Right ventricle myocardium superior (tissue), 1 donor: Measurements from ENCODE around the gene P2RX5. TPM values are rescaled to one million over a fixed set of nuclear protein-coding genes. Genes with fewer than 3 reads are reported as not detected.
A peak's percentile ranks its signal among the peaks of the same experiment; 100 is the strongest.

ENCODE experiments used
- ATAC-seq: fragments of 200-7000 bp; cut with Tn5 transposase; one replicate; pipeline ENCODE4 v1.9.1; 2020; ENCODE audit warnings: mild to moderate bottlenecking; ENCODE audit not compliant: poor library complexity
- DNase-seq: peaks from one replicate; pipeline ENCODE4 v3.0.0-alpha.2; 2020
- intact Hi-C: fragments of 100-400 bp; cut with DNase I; formaldehyde crosslinking; loops from one replicate; pipeline ENCODE4 v1.11.2; 2022
- total RNA-seq: library from RNA; stranded (reverse); fragmentation: NEBNext Ultra II Directional; extraction: Animal tissue kit (Norgen Biotek cat#: 25700); gene quantifications from one replicate; pipeline ENCODE4 v1.2.1, GENCODE V29; 2021
- donor health status: DM: no; HTN: yes; CAD: no; lungs with severe emphysema.

Gene P2RX5
- total RNA-seq, 1 donor from 2014 or later = 13.0 TPM

DNA sequence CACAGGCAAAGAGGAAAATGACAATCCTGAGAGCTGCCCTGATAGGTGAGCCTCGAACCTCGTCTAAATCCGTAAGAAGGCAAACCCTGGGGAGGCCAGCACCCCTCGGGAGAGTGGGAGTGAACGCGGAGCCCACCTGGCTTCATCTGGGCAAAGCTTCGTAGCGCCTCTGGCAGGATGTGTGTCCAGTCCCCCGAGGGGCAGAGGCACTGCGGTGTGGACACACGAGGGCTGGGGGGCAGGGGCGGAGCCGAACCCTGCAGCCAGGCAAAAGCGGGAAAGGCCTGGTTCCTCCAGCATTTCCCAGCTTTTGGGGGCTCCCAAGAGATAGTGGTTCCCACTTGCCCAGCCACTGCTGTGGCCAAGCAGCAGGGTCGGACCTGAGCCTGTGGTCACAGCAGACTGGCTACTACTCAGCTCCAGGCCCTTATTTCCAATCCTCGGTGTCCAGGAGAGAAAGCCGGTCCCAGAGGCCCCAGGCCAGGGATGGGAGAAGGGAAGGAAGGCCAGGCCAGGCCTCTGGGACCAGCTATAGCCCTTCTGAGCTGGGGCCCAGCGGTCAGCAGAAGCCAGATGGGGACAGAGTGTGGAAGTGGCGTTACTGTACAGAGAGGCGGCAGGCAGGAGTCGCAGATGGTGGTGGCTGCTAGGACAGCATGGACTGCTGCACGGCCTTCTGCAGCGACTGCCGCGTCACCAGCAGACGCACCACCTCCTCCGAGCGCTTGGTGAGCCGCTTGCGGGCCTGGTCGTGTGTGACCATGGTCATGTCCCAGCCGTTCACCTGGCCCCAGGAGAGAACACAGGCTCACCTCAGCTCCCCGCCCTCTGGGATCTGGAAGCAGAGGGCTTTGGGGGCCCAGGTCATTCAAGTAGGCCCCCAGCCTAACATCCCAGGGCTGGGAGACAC, 32.6 kb downstream of the P2RX5 start:
- DNase-seq (no peak), ATAC-seq (no peak)
- intact Hi-C loops = no loop called here

- intact Hi-C loops = no loop called here
- ATAC-seq = peak; percentile 42
- no peak for DNase-seq
Observed at GRCh38 chr17:3660311-3660891, 35.6 kb downstream of the P2RX5 start.

GRCh38 chr17:3659541-3660111, 36.3 kb downstream of the P2RX5 start:
- peak; percentile 84 for DNase-seq
- intact Hi-C loops = no loop called here
- peak; percentile 59 for ATAC-seq

DNA sequence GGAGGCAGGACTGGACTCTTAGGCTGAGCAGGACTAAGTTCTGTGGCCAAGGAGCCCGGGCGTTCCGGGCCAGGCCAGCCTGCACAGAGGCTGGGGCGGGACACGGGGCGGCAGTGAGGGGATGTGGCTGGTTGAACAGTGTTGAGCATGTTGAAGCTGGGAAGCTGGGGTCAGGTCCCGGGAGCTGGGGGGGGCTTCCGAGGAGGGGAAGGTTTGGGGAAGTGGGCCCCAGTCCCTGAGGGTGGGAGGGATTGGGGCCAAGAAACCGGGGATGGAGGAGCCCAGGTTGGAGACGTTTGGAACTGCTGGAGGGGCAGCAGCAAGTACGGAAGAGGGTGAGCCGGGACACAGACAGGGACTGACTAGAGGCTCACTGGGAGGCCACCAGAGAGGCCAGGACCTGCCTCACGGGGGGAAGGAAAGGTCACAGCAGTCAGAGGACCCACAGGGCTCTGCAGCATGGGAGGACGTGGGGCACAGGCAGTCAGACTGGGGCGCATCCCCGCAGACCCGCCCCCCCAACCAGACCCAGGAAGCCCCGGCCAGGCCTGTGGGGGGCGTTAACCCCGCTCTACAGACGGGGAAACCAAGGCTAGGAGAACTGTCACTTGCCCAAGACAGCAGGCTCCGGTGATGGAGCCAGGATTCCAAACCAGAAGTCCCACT, 37.0 kb downstream of the P2RX5 start:
- intact Hi-C loops = no loop called here
- peak; percentile 9 for ATAC-seq

GRCh38 chr17:3657874-3658783, 37.8 kb downstream of the P2RX5 start:
- no peak for DNase-seq
- no peak for ATAC-seq
- intact Hi-C loops = no loop called here

More for the DNA sequence above, 37.0 kb downstream of the P2RX5 start:
- DNase-seq = no peak

DNA sequence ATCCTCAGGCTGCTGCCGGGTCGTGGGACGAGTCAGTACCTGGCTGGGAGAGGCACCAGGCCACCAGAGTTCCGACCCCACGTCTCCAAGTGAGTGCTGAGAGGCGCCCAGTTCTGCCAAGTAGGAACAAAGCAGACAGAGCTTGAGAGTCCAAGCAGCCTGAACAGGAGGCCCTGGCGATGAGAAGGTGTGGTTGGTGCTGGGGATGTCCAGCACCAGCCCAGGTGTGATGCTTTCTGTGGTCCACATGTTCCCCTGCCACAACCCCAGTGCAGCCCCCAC, 38.4 kb downstream of the P2RX5 start:
- no peak for ATAC-seq
- DNase-seq = no peak
- intact Hi-C loops = no loop called here

- intact Hi-C loops = no loop called here
- ATAC-seq (no peak), DNase-seq (no peak)
Observed at GRCh38 chr17:3656755-3657587, 39.0 kb downstream of the P2RX5 start.

DNA sequence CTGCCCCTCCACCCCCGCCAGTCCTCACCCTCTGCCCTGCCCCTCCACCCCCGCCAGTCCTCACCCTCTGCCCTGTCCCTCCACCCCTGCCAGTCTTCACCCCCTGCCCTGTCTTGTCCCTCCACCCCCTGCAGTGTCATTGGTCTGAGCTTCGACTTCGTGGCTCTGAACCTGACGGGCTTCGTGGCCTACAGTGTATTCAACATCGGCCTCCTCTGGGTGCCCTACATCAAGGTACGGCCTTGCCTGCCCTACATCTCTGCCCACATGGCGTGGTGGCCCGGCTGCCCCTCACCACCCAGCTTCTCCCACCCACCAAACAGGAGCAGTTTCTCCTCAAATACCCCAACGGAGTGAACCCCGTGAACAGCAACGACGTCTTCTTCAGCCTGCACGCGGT, 39.6 kb downstream of the P2RX5 start:
- DNase-seq (no peak), ATAC-seq (no peak)
- intact Hi-C loops = no loop called here

DNA sequence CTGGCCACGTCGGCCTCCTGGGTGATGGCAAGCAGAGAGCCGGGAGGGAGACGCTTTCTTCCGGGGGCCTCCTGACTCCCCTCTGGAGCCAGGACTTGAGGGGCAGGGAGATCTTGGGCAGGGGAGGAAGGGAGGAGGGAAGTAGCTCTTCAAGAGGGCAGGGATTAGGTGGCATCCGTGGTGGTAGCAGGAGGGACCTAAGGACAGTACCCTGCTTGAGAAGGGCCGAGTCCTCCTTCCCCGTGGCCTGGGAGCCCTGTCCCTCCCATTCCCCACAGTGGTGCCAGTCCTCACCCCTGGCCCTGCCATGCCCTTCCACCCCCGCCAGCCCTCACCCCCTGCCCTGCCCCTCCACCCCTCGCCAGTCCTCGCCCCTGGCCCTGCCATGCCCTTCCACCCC, 40.2 kb downstream of the P2RX5 start:
- DNase-seq = no peak
- ATAC-seq = no peak
- intact Hi-C loops = no loop called here

DNA sequence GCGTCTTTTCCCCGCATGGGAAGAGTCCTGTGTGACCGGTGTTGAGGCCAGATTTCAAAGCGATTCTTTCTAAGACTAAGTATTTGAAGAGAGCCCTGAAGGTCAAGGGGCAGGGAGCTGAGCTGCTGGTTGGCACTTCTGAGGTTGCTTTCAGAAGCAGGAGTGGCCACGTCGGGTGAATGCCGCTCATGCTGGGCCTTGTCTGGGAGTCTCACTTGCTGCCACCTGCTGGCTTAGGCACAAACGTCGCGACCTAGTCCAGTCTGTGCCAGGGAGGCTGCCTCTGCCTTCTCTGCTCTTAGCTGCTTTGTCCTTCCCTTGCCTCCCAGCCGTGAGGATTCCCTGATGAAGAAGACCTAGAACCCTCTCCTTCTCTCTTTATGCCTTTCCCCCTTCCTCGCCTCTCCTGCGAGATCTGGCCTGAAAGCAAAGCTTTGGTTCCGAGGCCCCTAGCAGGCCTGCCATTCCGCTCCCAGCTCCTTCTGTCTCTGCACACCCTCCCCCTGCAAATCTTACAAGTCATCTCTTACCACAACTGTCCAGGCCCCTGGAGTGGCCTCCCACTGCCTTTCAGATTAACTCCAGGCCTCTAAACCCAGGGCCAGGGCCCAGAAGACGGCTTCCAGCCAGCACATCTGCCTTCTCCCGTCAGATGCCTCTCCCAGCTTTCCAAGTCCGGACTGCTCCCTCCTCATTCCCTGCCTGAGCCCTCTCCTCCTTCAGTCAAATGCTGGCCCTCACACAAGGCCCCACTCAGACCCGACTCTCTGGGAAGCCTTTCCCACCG, 48.0 kb downstream of the P2RX5 start:
- intact Hi-C loops = no loop called here
- ATAC-seq = peak; percentile 82
- peak; percentile 74 for DNase-seq

GRCh38 chr17:3647251-3647650, 48.7 kb downstream of the P2RX5 start:
- peak; percentile 7 for ATAC-seq
- intact Hi-C loops = no loop called here
- DNase-seq = no peak

DNA sequence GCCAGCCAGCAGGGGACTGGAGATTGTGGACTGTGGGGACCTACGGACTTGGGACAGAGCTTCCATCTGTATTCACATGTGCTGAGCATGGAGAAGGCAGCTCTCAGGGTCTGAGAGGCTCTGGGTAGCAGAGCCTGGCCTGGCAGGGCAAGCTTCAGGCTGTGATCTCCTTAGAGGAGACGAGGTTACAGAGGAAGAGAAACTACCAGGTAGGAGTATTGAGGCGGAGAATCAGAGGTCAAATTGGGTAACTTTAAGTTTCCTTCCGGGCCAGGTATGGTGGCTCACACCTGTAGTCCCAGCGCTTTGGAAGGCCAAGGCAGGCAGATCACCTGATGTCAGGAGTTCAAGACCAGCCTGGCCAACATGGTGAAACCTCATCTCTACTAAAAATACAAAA, 50.6 kb downstream of the P2RX5 start:
- intact Hi-C loops = no loop called here
- ATAC-seq = no peak
- no peak for DNase-seq

DNA sequence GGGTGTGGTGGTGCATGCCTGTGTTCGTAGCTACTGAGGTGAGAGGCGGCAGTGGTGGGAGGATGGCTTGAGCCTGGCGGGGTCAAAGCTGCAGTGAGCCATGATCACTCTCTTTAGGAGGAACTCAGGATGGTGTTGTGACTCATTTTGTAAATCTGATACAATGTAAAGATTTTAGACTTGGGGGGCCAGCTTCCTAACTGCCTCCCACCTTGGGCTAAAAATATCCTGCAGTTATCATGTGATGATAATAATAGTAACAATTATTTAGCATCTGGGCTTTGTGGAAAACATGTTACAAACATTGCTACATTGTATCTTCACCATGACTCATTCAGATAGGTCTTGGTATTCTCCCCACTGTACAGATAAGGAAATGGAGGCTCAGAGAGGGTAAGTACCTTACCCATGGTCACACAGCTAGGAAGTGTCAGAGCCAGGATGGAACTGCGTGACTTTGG, 52.0 kb downstream of the P2RX5 start:
- intact Hi-C loops = no loop called here
- no peak for DNase-seq

GRCh38 chr17:3641717-3642486, 54.1 kb downstream of the P2RX5 start:
- intact Hi-C loops = no loop called here

More for the DNA sequence above, 52.0 kb downstream of the P2RX5 start:
- no peak for ATAC-seq

DNA sequence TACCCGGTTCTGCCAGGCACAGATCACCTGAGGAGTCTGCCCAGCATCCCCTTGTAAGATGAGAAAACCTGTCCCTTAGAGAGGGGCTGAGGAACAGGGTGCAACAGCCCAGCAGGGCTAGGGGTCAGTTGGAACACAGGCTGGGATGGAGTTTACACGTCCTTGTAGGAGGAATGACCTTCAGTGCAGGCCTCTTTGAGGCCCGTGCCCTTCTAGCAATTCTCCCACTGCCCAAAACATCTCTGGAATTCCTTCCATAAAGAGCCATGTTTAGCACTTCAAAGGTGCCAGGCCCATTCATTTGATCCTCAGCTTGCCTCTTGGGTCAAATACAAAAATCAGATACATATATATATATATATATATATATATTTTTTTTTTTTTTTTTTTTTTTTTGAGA, 54.9 kb downstream of the P2RX5 start:
- ATAC-seq (no peak), DNase-seq (no peak)
- intact Hi-C loops = no loop called here

More at GRCh38 chr17:3641717-3642486, 54.1 kb downstream of the P2RX5 start:
- DNase-seq (no peak), ATAC-seq (no peak)

GRCh38 chr17:3639981-3640596, 55.9 kb downstream of the P2RX5 start:
- DNase-seq (no peak), ATAC-seq (no peak)
- intact Hi-C loops = no loop called here
